Activated CD4-positive, alpha-beta T cell treated with anti-CD3 and anti-CD28 coated beads for 48 hours (primary cell): Measurements from ENCODE around the gene CTNNA2.
"Not testable (repeated sequence)": the region's sequence is repeated elsewhere in the genome, so short reads cannot be mapped to it uniquely, and the experiment has no call there.

Experiments
- DNase-seq: peaks from one replicate; pipeline ENCODE4 v3.0.0-alpha.2; 2020

Gene CTNNA2

DNA sequence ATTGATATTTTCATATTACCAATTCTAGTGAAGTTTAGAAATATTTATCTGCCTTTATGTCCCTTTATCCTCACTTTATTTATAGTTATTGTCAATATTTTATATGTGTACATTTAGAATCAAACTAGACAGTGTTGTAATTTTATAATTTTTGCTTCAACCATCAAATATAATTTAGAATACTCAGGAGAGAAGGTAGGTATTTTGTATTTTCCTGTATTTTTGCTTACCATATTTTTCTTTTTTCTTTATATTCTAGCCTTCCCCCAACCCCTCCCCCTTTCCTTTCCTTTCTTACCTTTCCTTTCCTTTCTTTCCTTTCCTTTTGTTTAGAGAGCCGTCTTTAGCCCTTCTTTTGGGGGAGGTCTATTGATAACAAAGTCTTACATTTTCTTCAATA is 651.5 kb downstream of the CTNNA2 start:
- DNase-seq, result no peak

DNA sequence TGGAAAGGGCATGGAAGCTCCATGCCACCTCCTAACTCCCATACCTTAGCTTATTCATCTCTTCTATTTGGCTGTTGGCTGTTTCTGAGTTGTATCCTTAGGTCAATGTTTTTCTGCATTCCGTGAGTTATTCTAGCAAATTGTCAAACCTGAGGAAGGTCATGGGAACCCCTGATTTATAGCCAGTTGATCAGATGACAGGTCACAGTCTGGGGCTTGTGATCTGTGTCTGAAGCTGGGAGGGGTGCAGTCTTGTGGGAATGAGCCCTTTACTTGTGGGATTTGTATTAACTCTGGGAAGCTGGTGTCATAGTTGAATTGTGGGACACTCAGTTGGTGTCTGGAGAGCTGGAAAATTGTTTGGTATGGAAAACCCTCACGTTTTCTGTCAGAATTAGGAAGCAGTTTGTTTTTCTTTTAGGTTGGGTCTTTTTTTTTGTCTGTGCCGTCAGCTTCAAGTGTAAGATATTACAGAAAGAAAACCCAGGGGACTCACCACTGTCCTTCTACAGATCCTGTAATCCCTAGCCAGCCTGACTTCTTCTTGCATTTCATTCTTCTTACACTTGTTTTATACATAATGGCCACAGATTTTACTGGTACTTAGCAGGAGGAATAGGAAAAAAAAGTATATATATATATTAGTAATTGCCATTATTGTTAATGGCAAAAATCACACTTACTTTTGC is 653.8 kb downstream of the CTNNA2 start:
- DNase-seq, result no peak

DNA sequence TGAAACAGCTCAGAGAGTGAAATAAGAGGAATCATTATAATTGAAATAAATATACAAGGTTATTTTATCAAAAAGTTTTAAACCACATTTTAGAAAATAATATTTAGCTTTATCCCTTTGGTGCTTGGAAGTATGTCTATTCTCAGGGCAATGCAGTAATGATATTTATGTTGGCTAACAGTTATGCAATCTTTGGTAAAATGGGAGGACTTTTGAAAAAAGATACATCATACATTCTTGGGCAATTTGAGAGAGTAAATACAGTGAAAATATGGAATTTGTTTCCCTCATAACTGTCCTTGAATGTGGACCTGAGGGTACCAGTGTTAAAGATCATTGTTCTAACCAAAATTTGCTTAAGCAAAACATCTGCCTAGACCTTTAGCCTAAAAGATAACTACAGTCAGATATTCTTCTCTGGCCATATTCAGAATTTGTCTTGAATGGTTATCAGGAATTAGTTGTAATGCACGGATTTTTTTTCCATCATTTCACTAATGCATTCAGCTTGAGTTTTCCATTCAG is 654.5 kb downstream of the CTNNA2 start:
- no peak for DNase-seq

DNA sequence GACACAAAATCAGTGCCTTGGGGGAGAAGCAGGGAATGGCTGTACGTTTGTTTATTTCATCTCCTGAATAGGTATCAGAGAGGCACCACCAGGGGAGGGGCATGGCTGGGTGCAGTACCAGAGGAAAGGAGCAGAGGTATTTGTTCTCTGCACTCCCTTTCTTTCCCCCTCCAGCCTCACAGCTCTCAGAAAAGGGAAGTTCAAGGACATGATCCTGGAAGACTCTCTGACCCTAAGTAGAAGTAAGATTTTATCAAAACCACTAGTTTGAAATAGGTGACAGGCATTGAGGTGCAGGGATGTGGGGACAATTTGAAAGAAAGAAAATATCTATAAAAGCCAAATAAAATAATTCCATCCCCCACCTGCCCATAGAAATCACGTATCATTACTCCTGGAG is 655.2 kb downstream of the CTNNA2 start:
- DNase-seq, result no peak

DNA sequence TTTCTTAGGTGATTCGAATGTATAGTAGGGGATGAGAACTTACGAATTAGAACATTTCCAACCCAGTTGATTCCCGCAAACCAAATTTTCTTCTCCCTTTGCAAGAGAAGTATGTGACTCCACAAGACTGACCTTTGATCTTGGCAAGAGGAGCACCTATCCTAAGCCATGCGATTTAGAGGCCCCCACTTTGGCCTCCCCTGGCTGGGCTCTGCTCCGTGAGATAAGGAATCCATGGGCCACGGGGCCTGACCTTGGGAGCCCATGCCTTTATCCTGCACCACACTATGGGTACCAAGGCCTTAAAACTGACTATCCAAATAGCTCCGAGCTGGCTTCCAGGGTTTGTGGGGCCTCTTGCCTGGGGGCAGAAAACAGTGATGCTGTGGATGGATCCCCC is 656.0 kb downstream of the CTNNA2 start:
- DNase-seq, result no peak

DNA sequence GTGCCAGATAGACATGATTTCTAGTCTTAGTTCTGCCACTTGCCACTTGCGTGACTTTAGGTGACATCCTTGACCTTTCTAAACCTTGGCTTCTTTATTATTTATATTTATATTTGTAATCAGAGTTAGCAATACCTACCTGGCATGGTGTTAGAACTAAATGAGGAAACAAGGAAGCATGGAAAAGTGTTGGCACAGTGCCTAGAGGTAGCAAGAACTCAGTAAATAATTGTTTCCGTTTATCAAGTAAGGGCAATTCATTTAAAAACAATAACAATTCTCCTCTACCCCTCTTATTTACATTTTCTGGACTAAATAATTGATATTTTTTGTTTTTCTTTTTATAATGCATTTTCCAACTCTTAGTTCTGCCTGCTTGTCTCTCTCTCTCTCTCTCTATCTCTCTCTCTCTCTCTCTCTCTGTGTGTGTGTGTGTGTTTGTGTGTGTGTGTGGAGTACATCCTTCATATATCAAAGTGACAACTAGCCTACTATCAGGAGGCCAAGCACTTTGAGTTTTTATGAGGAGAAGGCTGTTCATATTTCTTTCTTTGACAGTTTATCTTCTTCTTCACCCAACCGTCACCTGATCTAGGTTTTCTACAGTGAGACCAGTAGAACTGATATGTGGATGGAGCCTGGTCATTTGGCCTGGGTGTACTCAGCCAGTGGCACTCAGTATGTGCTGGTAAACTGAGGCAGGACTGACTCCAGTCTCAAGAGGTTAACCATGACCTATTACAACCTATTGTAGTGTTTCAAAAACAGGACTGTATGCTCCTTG is 657.2 kb downstream of the CTNNA2 start:
- DNase-seq, result no peak

DNA sequence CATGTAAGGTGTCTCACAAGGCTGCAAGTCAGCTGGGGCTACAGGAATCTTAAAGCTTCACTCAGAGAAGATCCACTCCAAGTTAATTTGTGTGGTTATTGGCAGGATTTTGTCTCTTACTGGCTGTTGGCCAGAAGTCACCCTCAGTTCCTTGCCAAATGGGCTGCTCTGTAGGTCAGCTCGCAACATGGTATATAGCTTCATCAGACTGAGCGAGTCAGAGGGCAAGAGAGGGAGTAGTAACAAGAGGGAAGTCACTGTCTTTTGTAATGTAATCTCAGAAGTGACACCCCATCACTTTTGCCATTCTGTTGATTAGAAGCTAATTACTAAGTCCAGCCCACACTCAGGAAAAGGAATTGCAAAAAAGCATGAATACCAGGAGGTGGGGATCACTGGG is 672.2 kb downstream of the CTNNA2 start:
- no peak for DNase-seq

DNA sequence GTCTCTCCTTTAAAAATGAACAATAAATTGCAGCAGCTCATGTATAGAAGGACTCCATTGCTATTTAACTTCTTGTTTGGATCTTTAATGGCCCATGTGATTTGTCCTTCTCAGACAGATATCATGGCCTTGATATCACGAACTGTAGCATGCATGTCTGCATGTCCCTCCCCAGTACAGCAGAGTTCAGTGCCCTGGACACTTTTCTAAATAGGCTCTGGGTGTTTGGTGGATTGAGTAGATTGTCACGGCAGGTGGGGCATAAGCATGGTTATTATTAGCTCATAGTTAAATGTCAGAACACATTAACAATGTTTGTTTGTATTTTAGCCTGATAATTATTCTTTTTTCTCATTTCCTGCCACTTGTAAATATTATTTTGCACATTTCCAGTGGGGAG is 673.4 kb downstream of the CTNNA2 start:
- no peak for DNase-seq

DNA sequence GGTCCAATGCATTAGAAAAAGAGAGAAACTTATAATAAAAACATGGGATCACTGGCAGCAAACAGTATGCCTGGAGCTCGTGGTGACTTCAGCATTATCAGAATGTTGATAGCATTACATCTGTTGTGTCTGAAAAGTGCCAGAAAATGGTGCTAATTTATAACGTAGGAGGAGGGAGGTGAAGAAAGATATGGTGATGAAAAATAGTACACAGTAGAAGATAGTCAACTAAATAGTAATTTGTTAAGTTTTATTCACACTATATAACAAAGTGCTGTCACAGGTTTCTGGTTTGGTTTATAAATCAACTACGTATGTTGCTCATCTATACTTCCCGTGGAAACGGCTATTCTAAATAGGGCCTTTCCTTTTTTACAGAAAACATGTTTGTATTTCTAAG is 674.3 kb downstream of the CTNNA2 start:
- DNase-seq, result no peak

DNA sequence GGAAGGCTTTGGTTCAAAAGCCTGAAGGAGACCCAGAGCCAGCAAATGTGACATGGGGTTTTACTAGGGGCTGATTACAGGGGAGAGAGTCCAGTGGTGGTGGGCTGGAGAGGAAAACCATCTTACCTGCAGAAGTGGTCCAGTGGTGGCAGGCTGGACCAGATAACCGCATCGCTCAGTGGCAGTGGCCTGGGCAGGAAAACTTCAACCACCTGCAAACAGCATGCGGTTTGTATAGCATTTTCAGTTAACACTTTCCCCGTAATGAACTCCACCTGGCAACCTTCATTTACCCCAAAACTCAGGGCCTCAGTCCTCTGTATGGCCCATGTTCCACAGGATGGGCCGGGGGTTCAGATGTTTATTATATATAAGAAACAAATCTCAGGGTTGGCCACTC is 677.3 kb downstream of the CTNNA2 start:
- DNase-seq, result no peak

DNA sequence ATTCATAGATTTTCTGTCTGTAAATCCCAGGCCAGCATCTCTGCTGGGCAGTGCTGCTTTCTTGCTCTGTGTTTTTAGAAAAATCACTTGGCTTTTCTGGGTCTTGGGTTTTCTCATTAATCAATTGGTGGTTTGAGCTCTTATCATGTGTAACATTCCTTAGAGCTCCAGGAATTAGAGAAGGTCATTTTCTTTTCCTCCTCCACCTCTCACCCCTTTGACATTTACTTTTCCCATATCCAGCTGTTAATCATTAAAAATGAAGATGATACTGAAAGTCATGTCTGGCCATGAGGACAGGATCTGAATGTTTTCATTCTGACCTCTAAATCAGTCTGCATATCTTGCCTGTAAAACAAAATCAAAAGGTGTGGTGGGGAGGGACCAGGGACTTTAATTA is 680.7 kb downstream of the CTNNA2 start:
- DNase-seq, result no peak

DNA sequence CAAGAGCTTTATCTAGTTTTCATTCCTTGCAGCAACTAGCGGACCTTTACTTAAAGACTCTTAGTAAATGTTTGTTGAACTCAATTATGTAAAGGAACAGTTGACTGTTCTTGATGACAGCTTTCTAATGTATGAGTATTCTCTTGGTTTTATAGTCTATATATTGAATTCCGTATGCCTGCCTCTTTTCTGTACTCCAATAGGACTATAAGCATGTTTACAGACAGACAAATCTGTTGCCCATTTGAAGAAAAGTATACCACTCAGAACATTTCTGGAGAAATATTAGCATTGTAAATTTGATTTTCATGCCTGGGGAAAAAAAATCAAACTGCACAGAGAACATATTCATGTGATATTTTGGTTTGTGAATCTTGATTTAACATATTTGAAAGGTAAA is 682.2 kb downstream of the CTNNA2 start:
- no peak for DNase-seq

DNA sequence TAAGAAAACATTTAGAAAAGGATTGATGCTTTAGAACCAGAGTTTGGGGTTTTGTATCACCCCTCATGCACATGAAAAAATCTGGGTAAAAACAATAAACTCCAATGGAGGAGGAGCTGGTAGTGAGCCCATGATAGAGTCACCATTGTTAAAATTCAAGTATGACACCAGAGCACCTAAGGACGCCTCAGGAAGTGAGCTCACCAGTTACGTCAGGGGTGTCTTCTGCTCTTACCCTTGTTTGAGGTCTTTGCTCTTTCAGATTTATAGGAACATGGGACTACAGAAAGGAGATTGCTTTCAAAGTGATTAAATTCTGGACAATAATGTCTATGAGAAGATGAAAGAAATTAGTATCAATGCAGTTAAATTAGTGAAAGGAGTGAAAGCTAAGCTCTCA is 685.2 kb downstream of the CTNNA2 start:
- DNase-seq, result no peak

DNA sequence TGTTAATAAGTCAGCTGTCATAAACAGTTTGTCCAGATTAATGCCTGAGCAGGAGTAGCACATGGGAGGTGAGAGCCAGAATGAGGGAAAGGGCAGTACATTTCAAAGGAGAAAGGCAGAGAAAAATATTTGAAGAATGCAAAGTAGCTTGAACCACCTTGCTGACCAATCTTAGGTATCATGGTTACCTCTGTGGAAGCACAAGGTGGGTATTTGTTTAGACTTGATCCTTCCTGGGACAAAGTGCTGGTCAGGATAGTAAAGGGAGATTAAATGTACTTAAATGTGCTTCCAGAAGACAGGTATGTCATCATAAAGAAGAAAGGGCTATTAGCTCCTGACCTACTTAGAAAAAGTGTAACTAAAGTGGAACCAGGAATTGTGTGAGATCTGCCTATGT is 686.7 kb downstream of the CTNNA2 start:
- no peak for DNase-seq

DNA sequence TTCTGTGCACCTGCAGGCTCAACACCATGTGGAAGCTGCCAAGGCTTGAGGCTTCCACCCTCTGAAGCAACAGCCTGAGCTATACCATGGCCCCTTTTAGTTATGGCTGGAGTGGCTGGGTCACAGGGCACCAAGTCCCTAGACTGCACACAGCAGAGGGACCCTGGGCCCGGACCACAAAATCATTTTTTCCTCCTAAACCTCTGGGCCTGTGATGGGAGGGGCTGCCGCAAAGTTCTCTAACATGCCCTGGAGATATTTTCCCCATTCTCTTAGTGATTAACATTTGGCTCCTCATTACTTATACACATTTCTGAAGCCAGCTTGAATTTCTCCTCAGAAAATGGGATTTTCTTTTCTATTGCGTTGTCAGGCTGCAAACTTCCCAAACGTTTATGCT is 691.1 kb downstream of the CTNNA2 start:
- DNase-seq, result not testable (repeated sequence)

DNA sequence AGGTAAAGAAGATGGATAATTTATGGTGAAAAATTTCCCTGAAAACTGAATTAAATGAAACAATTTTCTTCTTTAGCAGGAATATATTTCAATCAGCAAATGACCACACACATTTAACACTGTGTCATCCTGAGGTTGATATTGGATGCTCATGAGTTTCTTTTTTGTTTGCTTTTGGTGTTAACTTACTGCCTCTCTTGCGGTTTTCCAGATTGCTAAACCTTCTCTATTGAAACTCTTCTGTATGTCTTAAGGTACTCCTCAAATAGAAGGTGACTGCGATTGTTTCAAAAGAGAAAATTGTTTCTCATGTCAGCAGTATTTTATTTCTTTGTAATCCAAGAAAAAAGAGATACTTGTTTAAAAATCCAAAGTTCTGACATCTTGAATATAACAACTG is 692.6 kb downstream of the CTNNA2 start:
- DNase-seq, result no peak

DNA sequence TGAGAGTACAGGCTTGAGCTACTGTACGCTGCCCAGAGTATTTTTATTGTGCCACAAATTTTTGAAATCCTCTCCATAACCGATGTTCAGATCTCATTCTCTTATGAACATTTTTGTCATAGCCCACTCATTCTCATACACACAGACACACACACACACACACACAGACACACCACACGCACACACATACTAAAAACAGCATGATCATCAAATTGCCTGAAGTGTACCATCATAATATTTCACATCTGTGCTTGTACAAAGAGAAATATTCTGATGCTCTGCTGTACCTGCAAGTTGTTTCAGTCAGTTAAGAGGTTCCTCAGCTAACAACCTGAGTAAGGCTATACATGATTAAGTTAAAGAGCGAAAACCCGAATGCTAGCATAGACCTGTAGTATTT is 696.6 kb downstream of the CTNNA2 start:
- no peak for DNase-seq

DNA sequence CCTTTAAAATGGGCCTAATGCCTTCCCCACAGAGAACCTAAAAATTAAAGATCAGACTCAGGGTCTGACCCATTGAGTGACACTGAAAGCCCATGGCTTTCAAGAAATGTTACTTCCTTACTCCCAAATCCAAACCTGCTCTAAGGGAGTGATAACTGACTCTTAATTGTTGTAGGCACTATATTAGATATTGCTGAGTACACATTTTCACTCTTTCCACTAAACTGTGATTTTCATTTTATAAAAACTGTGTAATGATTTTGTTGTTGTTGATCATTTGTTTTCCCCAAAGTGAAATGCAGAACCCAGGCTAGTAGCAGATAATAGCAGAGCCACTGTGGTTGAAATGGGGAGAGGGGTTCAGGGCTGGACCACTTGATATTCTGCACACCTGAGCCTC is 704.6 kb downstream of the CTNNA2 start:
- DNase-seq, result no peak

DNA sequence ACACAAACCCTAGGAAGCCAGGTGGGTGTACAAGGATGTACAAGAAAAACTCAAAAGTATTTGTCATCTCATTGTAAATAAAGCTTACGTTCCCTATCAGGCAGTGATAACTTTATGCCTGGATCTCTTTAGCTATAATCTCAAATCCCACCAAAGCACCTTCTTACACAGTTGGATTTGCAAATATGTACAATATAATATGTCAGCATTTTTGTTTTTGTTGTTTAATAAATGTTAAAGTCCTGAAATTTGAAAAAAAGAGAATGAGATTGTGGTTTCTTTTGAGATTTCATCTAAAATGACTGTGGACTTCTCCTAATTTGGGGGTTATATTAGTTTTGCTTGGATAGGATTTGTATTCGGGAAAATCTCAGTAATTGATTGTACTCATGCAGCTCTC is 709.8 kb downstream of the CTNNA2 start:
- no peak for DNase-seq

DNA sequence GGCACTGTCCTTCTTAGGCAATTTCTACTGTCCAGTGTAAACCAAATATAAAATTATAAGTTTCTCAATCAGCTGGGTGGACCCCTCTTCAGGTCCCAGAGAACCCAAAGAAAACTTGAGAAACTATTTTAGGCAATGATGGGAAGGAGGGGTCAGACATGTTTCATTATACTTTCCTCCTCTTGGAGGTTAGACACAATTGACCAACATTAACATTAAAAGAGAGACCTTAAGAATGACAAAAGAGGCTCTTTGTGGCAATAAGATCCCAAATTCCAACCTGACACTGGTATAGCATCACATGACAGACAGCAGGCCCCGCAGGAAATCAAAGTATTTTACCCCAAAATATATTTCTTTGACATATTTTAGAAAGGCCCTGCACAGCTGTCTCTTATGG is 718.6 kb downstream of the CTNNA2 start:
- DNase-seq, result no peak

DNA sequence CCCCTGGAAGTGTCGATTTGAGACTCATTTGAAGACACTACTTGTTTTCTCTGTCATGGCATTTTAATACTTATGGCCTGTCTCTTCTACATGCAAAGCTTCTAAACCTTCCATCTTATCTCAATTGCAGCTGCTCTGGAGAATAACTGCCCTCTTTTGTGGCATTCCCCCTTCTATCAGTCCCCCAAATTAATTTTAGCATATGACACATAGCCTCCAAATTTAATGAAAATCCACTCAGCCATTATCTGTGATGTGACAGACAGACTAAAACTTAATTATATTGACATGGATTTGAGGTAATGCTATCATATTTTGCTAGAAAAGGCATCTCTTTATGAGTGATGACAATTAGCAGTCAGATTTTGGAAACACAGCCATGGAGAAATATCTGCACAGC is 720.5 kb downstream of the CTNNA2 start:
- DNase-seq, result no peak

DNA sequence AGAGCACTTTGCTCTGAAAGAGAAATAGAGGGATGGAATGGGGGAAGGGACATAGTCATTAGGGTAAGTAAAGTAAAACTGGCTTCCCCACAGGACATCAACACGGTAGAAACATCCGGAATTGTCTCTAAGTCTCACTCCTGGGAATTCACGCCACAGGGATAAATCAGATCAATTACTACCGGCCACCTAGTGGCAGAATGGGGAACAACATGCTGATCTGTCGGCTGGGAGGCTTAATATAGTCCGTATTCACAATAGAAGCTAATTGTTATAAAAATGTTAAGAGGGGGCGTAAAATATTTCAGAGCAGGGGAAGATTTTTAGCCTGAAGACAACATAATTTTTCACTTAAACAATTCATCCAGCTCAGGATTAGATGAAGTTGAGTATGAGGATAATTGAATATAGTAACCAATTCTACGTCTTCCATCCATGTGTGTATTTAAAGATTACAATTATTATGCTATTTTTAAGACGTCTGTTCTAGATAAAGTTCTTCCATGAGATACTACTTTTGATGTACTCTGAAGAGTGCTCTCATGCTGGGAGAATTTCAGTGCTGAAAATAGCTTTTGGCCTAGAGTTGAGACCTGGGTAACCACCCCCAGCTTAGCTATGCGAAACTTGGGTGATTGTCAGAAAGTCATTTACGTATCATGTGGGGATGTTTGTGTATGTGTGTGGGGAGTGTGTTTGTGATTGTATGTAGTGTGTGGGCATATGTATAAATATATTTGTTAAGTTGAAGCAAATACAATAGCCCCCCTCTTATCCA is 726.0 kb downstream of the CTNNA2 start:
- DNase-seq, result peak; percentile 34

DNA sequence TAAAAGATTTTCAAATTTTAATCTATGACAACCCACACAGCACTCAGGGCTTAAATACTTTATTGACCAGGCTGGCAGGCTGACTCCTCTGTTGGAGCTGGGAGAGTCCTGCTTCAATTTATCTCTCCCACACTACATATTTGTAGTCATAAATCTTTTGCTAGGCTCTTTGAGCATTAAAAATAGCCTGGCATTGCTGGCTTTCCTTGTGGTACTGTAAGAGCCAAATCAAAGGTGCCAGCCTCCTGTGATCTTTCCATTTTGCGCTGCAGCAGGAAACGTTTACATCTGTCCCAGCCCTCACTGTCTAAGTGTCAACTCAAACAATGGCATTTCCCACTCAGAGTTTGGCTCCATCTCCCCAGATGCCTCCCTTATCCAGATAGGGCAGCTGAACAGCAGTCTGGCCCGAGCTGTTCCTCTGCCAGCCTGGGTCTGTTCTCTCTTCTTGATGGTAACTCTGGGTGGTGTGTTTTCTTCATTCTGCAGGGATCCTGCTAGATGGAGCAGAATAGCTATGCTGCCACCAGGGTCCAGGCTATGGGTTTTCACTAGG is 729.6 kb downstream of the CTNNA2 start:
- no peak for DNase-seq
